OCI-LY1 (cell line): Measurements from ENCODE around the gene TMEM178B.

Source experiments
- CTCF ChIP-seq: fragments of 200-600 bp; sonication (generic), shearing (Covaris generic); IDR thresholded peaks from 2 replicates; pipeline ENCODE4 v1.5.1; 2017; ENCODE audit warnings: mild to moderate bottlenecking, antibody characterized with exemption, low read length, moderate library complexity, mixed read lengths
- EZH2 ChIP-seq: fragments of 200-600 bp; sonication (generic), shearing (Covaris generic); IDR thresholded peaks from 2 replicates; pipeline ENCODE4 v1.8.0; 2017; ENCODE audit warnings: borderline replicate concordance, mixed run types, mild to moderate bottlenecking, antibody characterized with exemption, low read length, moderate library complexity, mixed read lengths

- TF ChIP-seq CTCF (no peak), EZH2 (no peak)
These were observed 326.5 kb downstream of the TMEM178B start for GRCh38 chr7:141400356-141400755.
